ENCODE data around the gene CSTF3. TPM values are rescaled to one million over a fixed set of nuclear protein-coding genes. Genes with fewer than 3 reads are reported as not detected.
"Not testable (repeated sequence)": the region's sequence is repeated elsewhere in the genome, so short reads cannot be mapped to it uniquely, and the experiment has no call there.

CSTF3 gene
- polyA plus RNA-seq, 1 donor (not counting 4 experiments of a cell fraction or from before 2014, with no cell fraction given), result 41.1 TPM

- H3K4me1 ChIP-seq (ENCODE audit: control insufficient read depth, extremely low read depth, insufficient read depth, low read length), result peaks cover 22% of the 10 kb centered on the region
- FAIRE-seq (no peak), DNase-seq (ENCODE audit: low read depth, low spot score) (no peak)
- H2AFZ ChIP-seq (ENCODE audit: control insufficient read depth, low read length), result no peak overlapping the region
- H3K4me2 ChIP-seq (ENCODE audit: control insufficient read depth, extremely low read depth, insufficient read depth, low read depth, low read length), result peak overlapping the region; percentile 99
- peak overlapping the region; percentile 99 for H3K9ac ChIP-seq (ENCODE audit: control insufficient read depth, extremely low read depth, insufficient read depth, low read length)
- no peaks in the 10 kb centered on the region for H3K27me3 ChIP-seq (ENCODE audit: control insufficient read depth, extremely low read depth, insufficient read depth, low read length)
- H3K9me3 ChIP-seq (ENCODE audit: control insufficient read depth, low read depth, low read length), result no peaks in the 10 kb centered on the region
- H3K27ac ChIP-seq (ENCODE audit: control insufficient read depth, insufficient read depth, low read length), result peak overlapping the region; percentile 99
- H3K4me3 ChIP-seq (ENCODE audit: control insufficient read depth in 2 of 3, extremely low read depth in 1 of 3, insufficient read depth in 2 of 3, low read depth in 1 of 3, low read length in 3 of 3), result peak overlapping the region; percentile 77 to 100 (median 89)
- TF ChIP-seq CTCF (optimal IDR thresholded peaks at IDR 0.05 in 1 of 3, IDR thresholded peaks at IDR 0.05 in 1 of 3, conservative IDR thresholded peaks at IDR 0.05 in 1 of 3; ENCODE audit: extremely low read depth in 1 of 3, insufficient read depth in 2 of 3, low read length in 3 of 3), result no peak
- no peak for TF ChIP-seq EZH2 (IDR thresholded peaks at IDR 0.05; ENCODE audit: low read length)
- H3K79me2 ChIP-seq (ENCODE audit: control insufficient read depth, insufficient read depth, low read length), result peaks cover 57% of the 10 kb centered on the region
- H4K20me1 ChIP-seq (ENCODE audit: control insufficient read depth, extremely low read depth, insufficient read depth, low read length), result peaks cover 9% of the 10 kb centered on the region
- H3K36me3 ChIP-seq (ENCODE audit: control insufficient read depth in 2 of 2, extremely low read depth in 1 of 2, insufficient read depth in 2 of 2, low read length in 2 of 2), result peaks cover 0 to 4% of the 10 kb centered on the region in 2 experiments
- dilution Hi-C loops (cut with MboI; ENCODE audit: extremely low pct_ligation_motif_present, low sequenced_read_pairs), result no loop called here
- H3K9me1 ChIP-seq (ENCODE audit: control insufficient read depth, extremely low read depth, insufficient read depth, low read length), result no peaks in the 10 kb centered on the region
Measured at GRCh38 chr11:33160587-33160986, 693 bp downstream of the CSTF3 start.

GRCh38 chr11:33160136-33160535, 1.1 kb downstream of the CSTF3 start:
- FAIRE-seq (peak; percentile 70), DNase-seq (ENCODE audit: low read depth, low spot score) (no peak)
- no peak overlapping the region for H2AFZ ChIP-seq (ENCODE audit: control insufficient read depth, low read length)
- TF ChIP-seq CTCF (optimal IDR thresholded peaks at IDR 0.05 in 1 of 3, IDR thresholded peaks at IDR 0.05 in 1 of 3, conservative IDR thresholded peaks at IDR 0.05 in 1 of 3; ENCODE audit: extremely low read depth in 1 of 3, insufficient read depth in 2 of 3, low read length in 3 of 3) (no peak), EZH2 (IDR thresholded peaks at IDR 0.05; ENCODE audit: low read length) (no peak)
- H3K27ac ChIP-seq (ENCODE audit: control insufficient read depth, insufficient read depth, low read length), result peak overlapping the region; percentile 99
- H3K27me3 ChIP-seq (ENCODE audit: control insufficient read depth, extremely low read depth, insufficient read depth, low read length), result no peaks in the 10 kb centered on the region
- peaks cover 9% of the 10 kb centered on the region for H4K20me1 ChIP-seq (ENCODE audit: control insufficient read depth, extremely low read depth, insufficient read depth, low read length)
- no peaks in the 10 kb centered on the region for H3K9me3 ChIP-seq (ENCODE audit: control insufficient read depth, low read depth, low read length)
- H3K4me2 ChIP-seq (ENCODE audit: control insufficient read depth, extremely low read depth, insufficient read depth, low read depth, low read length), result peak overlapping the region; percentile 99
- no peaks in the 10 kb centered on the region for H3K9me1 ChIP-seq (ENCODE audit: control insufficient read depth, extremely low read depth, insufficient read depth, low read length)
- peaks cover 22% of the 10 kb centered on the region for H3K4me1 ChIP-seq (ENCODE audit: control insufficient read depth, extremely low read depth, insufficient read depth, low read length)
- peak overlapping the region; percentile 99 for H3K9ac ChIP-seq (ENCODE audit: control insufficient read depth, extremely low read depth, insufficient read depth, low read length)
- dilution Hi-C loops (cut with MboI; ENCODE audit: extremely low pct_ligation_motif_present, low sequenced_read_pairs), result no loop called here
- peaks cover 62% of the 10 kb centered on the region for H3K79me2 ChIP-seq (ENCODE audit: control insufficient read depth, insufficient read depth, low read length)
- H3K36me3 ChIP-seq (ENCODE audit: control insufficient read depth in 2 of 2, extremely low read depth in 1 of 2, insufficient read depth in 2 of 2, low read length in 2 of 2), result peaks cover 0 to 4% of the 10 kb centered on the region in 2 experiments
- peak overlapping the region; percentile 77 to 100 (median 89) for H3K4me3 ChIP-seq (ENCODE audit: control insufficient read depth in 2 of 3, extremely low read depth in 1 of 3, insufficient read depth in 2 of 3, low read depth in 1 of 3, low read length in 3 of 3)

GRCh38 chr11:33159378-33159867, 1.9 kb downstream of the CSTF3 start:
- H4K20me1 ChIP-seq (ENCODE audit: control insufficient read depth, extremely low read depth, insufficient read depth, low read length); H3K27me3 ChIP-seq (ENCODE audit: control insufficient read depth, extremely low read depth, insufficient read depth, low read length); H3K36me3 ChIP-seq (ENCODE audit: control insufficient read depth in 2 of 2, extremely low read depth in 1 of 2, insufficient read depth in 2 of 2, low read length in 2 of 2); FAIRE-seq; dilution Hi-C loops (cut with MboI; ENCODE audit: extremely low pct_ligation_motif_present, low sequenced_read_pairs); H3K9me3 ChIP-seq (ENCODE audit: control insufficient read depth, low read depth, low read length); H2AFZ ChIP-seq (ENCODE audit: control insufficient read depth, low read length); H3K9me1 ChIP-seq (ENCODE audit: control insufficient read depth, extremely low read depth, insufficient read depth, low read length); DNase-seq (ENCODE audit: low read depth, low spot score): not testable (repeated sequence)
- Histone ChIP-seq H3K4me1 (ENCODE audit: control insufficient read depth, extremely low read depth, insufficient read depth, low read length) (peaks cover 22% of the 10 kb centered on the region), H3K79me2 (ENCODE audit: control insufficient read depth, insufficient read depth, low read length) (peaks cover 69% of the 10 kb centered on the region), H3K4me3 (ENCODE audit: control insufficient read depth in 2 of 3, extremely low read depth in 1 of 3, insufficient read depth in 2 of 3, low read depth in 1 of 3, low read length in 3 of 3) (peak overlapping the region; percentile 77 to 100 (median 89)), H3K4me2 (ENCODE audit: control insufficient read depth, extremely low read depth, insufficient read depth, low read depth, low read length) (peak overlapping the region; percentile 99), H3K27ac (ENCODE audit: control insufficient read depth, insufficient read depth, low read length) (peak overlapping the region; percentile 99), H3K9ac (ENCODE audit: control insufficient read depth, extremely low read depth, insufficient read depth, low read length) (peak overlapping the region; percentile 99)

All from keratinocyte (primary cell).